ENCODE data around the gene GARIN6.
"Not testable (repeated sequence)": the region's sequence is repeated elsewhere in the genome, so short reads cannot be mapped to it uniquely, and the experiment has no call there.

The GARIN6 gene

GRCh38 chr12:99647453-99647852 lies at the start of gene GARIN6:
GARIN6 (plus strand) TSS chr12:99647753; CDS start chr12:99648175, 422 bp downstream.
- no peak for DNase-seq

- no peak for DNase-seq
Measured at GRCh38 chr12:99598785-99599184, 48.8 kb upstream of the GARIN6 start.

- DNase-seq, result no peak
Measured at GRCh38 chr12:99600388-99600787, 47.2 kb upstream of the GARIN6 start.

- DNase-seq, result no peak
Measured at GRCh38 chr12:99609455-99610181, 37.9 kb upstream of the GARIN6 start.

- no peak for DNase-seq
Measured at GRCh38 chr12:99611117-99611516, 36.4 kb upstream of the GARIN6 start.

GRCh38 chr12:99611599-99611998 lies 36.0 kb upstream of the GARIN6 start:
- DNase-seq, result no peak

- DNase-seq, result no peak
Measured at GRCh38 chr12:99618657-99619056, 28.9 kb upstream of the GARIN6 start.

GRCh38 chr12:99619389-99620158 lies 28.0 kb upstream of the GARIN6 start:
- no peak for DNase-seq

GRCh38 chr12:99620159-99620479 lies 27.4 kb upstream of the GARIN6 start:
- DNase-seq, result no peak

- not testable (repeated sequence) for DNase-seq
Measured at GRCh38 chr12:99624591-99624990, 23.0 kb upstream of the GARIN6 start.

- no peak for DNase-seq
Measured at GRCh38 chr12:99627459-99627858, 20.1 kb upstream of the GARIN6 start.

- DNase-seq, result no peak
Measured at GRCh38 chr12:99644629-99645028, 2.9 kb upstream of the GARIN6 start.

GRCh38 chr12:99648183-99648582 lies 630 bp downstream of the GARIN6 start:
- DNase-seq, result no peak

GRCh38 chr12:99649551-99649950 lies 2.0 kb downstream of the GARIN6 start:
- no peak for DNase-seq

GRCh38 chr12:99658671-99659349 lies 11.3 kb downstream of the GARIN6 start:
- DNase-seq, result peak; percentile 15 to 22

GRCh38 chr12:99670635-99671034 lies 23.1 kb downstream of the GARIN6 start:
- DNase-seq, result no peak

- DNase-seq, result no peak
Measured at GRCh38 chr12:99680276-99680675, 32.7 kb downstream of the GARIN6 start.

- DNase-seq, result no peak
Measured at GRCh38 chr12:99686142-99686541, 38.6 kb downstream of the GARIN6 start.

- no peak for DNase-seq
Measured at GRCh38 chr12:99695050-99695449, 47.5 kb downstream of the GARIN6 start.

Measured in NCI-H1930 (cell line).